ENCODE data around the gene FBXL5. TPM values are rescaled to one million over a fixed set of nuclear protein-coding genes. Genes with fewer than 3 reads are reported as not detected.
"Not testable (repeated sequence)": the region's sequence is repeated elsewhere in the genome, so short reads cannot be mapped to it uniquely, and the experiment has no call there.

The FBXL5 gene
- polyA plus RNA-seq, 2 donors, result 37.5 to 39.9 TPM

DNA sequence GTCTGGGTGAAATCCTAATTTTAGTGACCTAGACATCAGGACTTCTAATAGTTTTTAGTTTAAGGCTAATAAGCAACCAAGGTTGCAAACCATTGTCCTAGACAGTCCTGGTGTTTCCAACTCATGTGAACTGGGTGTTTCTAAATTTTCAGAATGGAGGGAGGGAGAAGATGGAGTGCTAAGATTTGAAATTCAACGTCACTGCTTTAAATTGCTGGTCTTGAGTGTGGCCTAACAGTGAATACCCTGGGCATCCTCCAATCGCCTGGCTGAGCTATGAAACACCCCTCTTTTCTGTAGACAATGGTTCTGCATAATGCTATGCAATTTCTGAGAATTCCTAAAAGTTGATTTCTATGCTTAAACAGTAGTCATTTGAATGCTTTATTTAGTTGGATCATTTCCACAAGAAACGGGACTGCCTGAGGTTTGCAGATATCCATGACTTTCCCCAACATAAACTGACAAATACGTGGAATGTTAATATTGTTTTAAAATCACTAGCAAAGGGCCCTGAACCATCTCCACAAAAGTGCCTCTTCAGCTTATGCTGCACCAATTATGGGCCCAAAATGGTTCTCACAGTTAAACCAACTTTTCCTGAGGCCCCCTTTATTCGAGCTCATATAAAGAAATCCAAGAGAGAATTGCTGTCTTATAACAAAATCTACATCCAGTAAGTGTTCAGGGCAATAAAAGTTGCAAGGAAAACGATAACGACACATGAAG lies 1.1 kb downstream of the FBXL5 start:
- Histone ChIP-seq H3K4me1 (ENCODE audit: control insufficient read depth in 2 of 2, insufficient read depth in 2 of 2, low read length in 1 of 2) (peaks cover 0 to 4% of the 10 kb centered on the region in 2 donors), H3K27ac (ENCODE audit: low read depth in 2 of 2, low read length in 1 of 2) (peak overlapping the region; percentile 99 to 100), H3K4me3 (ENCODE audit: low read depth in 1 of 2, low read length in 2 of 2) (peak overlapping the region; percentile 75 to 99), H3K9me3 (ENCODE audit: control insufficient read depth in 2 of 2, insufficient read depth in 1 of 2, low read depth in 1 of 2, low read length in 1 of 2) (no peaks in the 10 kb centered on the region), H3K27me3 (ENCODE audit: control insufficient read depth in 1 of 2, insufficient read depth in 2 of 2, low read length in 2 of 2) (no peaks in the 10 kb centered on the region), H3K36me3 (ENCODE audit: control insufficient read depth in 2 of 2, insufficient read depth in 2 of 2, low read length in 1 of 2) (no peaks in the 10 kb centered on the region)
- 3 to 4% methylated on average over 7 of the region's 7 CpGs for WGBS, 2 donors

- peak overlapping the region in 1 of 2 donors; percentile 75 for H3K4me3 ChIP-seq (ENCODE audit: low read depth in 1 of 2, low read length in 2 of 2)
- H3K27ac ChIP-seq (ENCODE audit: low read depth in 2 of 2, low read length in 1 of 2), result peak overlapping the region in 1 of 2 donors; percentile 99
- 13 to 18% methylated on average over 4 of the region's 4 CpGs for WGBS, 2 donors
- no peaks in the 10 kb centered on the region for H3K27me3 ChIP-seq (ENCODE audit: control insufficient read depth in 1 of 2, insufficient read depth in 2 of 2, low read length in 2 of 2)
- H3K9me3 ChIP-seq (ENCODE audit: control insufficient read depth in 2 of 2, insufficient read depth in 1 of 2, low read depth in 1 of 2, low read length in 1 of 2), result no peaks in the 10 kb centered on the region
- peaks cover 0 to 4% of the 10 kb centered on the region in 2 donors for H3K4me1 ChIP-seq (ENCODE audit: control insufficient read depth in 2 of 2, insufficient read depth in 2 of 2, low read length in 1 of 2)
- no peaks in the 10 kb centered on the region for H3K36me3 ChIP-seq (ENCODE audit: control insufficient read depth in 2 of 2, insufficient read depth in 2 of 2, low read length in 1 of 2)
Observed at GRCh38 chr4:15653420-15653819, 1.7 kb downstream of the FBXL5 start.

GRCh38 chr4:15652841-15653240 lies 2.3 kb downstream of the FBXL5 start:
- Histone ChIP-seq H3K4me1 (ENCODE audit: control insufficient read depth in 2 of 2, insufficient read depth in 2 of 2, low read length in 1 of 2) (peaks cover 0 to 4% of the 10 kb centered on the region in 2 donors), H3K27ac (ENCODE audit: low read depth in 2 of 2, low read length in 1 of 2) (no peak overlapping the region), H3K4me3 (ENCODE audit: low read depth in 1 of 2, low read length in 2 of 2) (no peak overlapping the region), H3K9me3 (ENCODE audit: control insufficient read depth in 2 of 2, insufficient read depth in 1 of 2, low read depth in 1 of 2, low read length in 1 of 2) (no peaks in the 10 kb centered on the region), H3K36me3 (ENCODE audit: control insufficient read depth in 2 of 2, insufficient read depth in 2 of 2, low read length in 1 of 2) (no peaks in the 10 kb centered on the region), H3K27me3 (ENCODE audit: control insufficient read depth in 1 of 2, insufficient read depth in 2 of 2, low read length in 2 of 2) (no peaks in the 10 kb centered on the region)
- WGBS, 2 donors, result 34 to 37% methylated on average over 4 of the region's 4 CpGs

- no peak overlapping the region for H3K4me3 ChIP-seq (ENCODE audit: low read depth in 1 of 2, low read length in 2 of 2)
- 59 to 80% methylated on average over 1 of the region's 1 CpG for WGBS, 2 donors
- no peaks in the 10 kb centered on the region for H3K9me3 ChIP-seq (ENCODE audit: control insufficient read depth in 2 of 2, insufficient read depth in 1 of 2, low read depth in 1 of 2, low read length in 1 of 2)
- no peak overlapping the region for H3K27ac ChIP-seq (ENCODE audit: low read depth in 2 of 2, low read length in 1 of 2)
- no peaks in the 10 kb centered on the region for H3K36me3 ChIP-seq (ENCODE audit: control insufficient read depth in 2 of 2, insufficient read depth in 2 of 2, low read length in 1 of 2)
- peaks cover 0 to 4% of the 10 kb centered on the region in 2 donors for H3K4me1 ChIP-seq (ENCODE audit: control insufficient read depth in 2 of 2, insufficient read depth in 2 of 2, low read length in 1 of 2)
- H3K27me3 ChIP-seq (ENCODE audit: control insufficient read depth in 1 of 2, insufficient read depth in 2 of 2, low read length in 2 of 2), result no peaks in the 10 kb centered on the region
Observed at GRCh38 chr4:15652191-15652590, 3.0 kb downstream of the FBXL5 start.

DNA sequence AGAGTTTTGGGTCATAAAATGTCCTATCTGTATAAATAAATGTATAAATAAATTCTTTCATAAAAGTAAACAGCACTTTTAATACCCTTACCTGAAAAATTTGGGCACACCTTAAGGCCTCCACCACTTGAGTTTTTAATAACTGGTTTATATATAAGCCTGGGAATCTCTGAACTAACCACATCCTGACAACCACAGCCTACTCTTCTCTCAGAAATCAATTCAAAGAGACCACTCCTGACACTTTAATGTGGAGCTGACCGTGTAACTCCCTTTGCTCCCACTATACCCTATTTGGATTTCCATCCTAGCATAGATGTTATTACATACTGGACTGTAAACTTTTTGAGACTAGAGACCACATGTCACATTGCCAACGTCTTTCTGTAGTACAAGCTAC lies 3.5 kb downstream of the FBXL5 start:
- WGBS, 2 donors, result 22% methylated on average over 2 of the region's 2 CpGs
- Histone ChIP-seq H3K27me3 (ENCODE audit: control insufficient read depth in 1 of 2, insufficient read depth in 2 of 2, low read length in 2 of 2) (no peaks in the 10 kb centered on the region), H3K4me1 (ENCODE audit: control insufficient read depth in 2 of 2, insufficient read depth in 2 of 2, low read length in 1 of 2) (peaks cover 0 to 4% of the 10 kb centered on the region in 2 donors), H3K4me3 (ENCODE audit: low read depth in 1 of 2, low read length in 2 of 2) (no peak overlapping the region), H3K27ac (ENCODE audit: low read depth in 2 of 2, low read length in 1 of 2) (no peak overlapping the region), H3K36me3 (ENCODE audit: control insufficient read depth in 2 of 2, insufficient read depth in 2 of 2, low read length in 1 of 2) (no peaks in the 10 kb centered on the region), H3K9me3 (ENCODE audit: control insufficient read depth in 2 of 2, insufficient read depth in 1 of 2, low read depth in 1 of 2, low read length in 1 of 2) (no peaks in the 10 kb centered on the region)

DNA sequence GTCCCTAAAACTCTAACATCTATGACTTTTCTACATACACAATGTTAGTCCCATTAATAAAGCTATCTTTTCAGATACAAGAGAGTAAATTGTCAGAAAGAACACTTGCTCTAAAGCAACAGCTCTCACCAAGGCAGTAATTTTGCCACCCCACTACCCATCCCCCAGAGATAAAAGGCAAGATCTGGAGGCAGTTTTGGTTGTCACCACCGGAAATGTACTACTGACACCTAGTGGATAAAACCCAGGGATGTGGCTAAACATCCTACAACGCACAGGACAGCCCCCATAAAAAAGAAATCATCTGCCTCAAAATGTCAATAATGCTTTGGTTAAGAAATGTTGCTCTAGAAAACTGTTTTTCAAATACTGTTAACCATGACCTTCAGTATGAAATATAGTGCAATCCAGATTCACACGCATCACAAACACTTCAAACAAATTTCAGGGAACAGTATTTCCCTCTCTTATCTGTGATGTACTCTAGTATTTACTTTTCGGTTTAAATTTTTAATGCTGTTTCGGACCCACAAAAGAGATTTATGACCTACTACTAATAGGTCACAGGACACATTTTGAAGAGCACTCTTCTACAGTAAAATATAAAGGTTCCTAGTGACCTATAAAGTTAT lies 5.1 kb downstream of the FBXL5 start:
- 27 to 33% methylated on average over 5 of the region's 5 CpGs for WGBS, 2 donors
- Histone ChIP-seq H3K36me3 (ENCODE audit: control insufficient read depth in 2 of 2, insufficient read depth in 2 of 2, low read length in 1 of 2) (no peaks in the 10 kb centered on the region), H3K27me3 (ENCODE audit: control insufficient read depth in 1 of 2, insufficient read depth in 2 of 2, low read length in 2 of 2) (no peaks in the 10 kb centered on the region), H3K27ac (ENCODE audit: low read depth in 2 of 2, low read length in 1 of 2) (no peak overlapping the region), H3K4me1 (ENCODE audit: control insufficient read depth in 2 of 2, insufficient read depth in 2 of 2, low read length in 1 of 2) (no peaks in the 10 kb centered on the region), H3K4me3 (ENCODE audit: low read depth in 1 of 2, low read length in 2 of 2) (no peak overlapping the region), H3K9me3 (ENCODE audit: control insufficient read depth in 2 of 2, insufficient read depth in 1 of 2, low read depth in 1 of 2, low read length in 1 of 2) (no peaks in the 10 kb centered on the region)

GRCh38 chr4:15648600-15648999 lies 6.6 kb downstream of the FBXL5 start:
- 51 to 69% methylated on average over 2 of the region's 2 CpGs for WGBS, 2 donors
- Histone ChIP-seq H3K4me3 (ENCODE audit: low read depth in 1 of 2, low read length in 2 of 2) (no peak overlapping the region), H3K27me3 (ENCODE audit: control insufficient read depth in 1 of 2, insufficient read depth in 2 of 2, low read length in 2 of 2) (no peaks in the 10 kb centered on the region), H3K27ac (ENCODE audit: low read depth in 2 of 2, low read length in 1 of 2) (no peak overlapping the region), H3K9me3 (ENCODE audit: control insufficient read depth in 2 of 2, insufficient read depth in 1 of 2, low read depth in 1 of 2, low read length in 1 of 2) (no peaks in the 10 kb centered on the region), H3K4me1 (ENCODE audit: control insufficient read depth in 2 of 2, insufficient read depth in 2 of 2, low read length in 1 of 2) (no peaks in the 10 kb centered on the region), H3K36me3 (ENCODE audit: control insufficient read depth in 2 of 2, insufficient read depth in 2 of 2, low read length in 1 of 2) (no peaks in the 10 kb centered on the region)

- Histone ChIP-seq H3K27ac (ENCODE audit: low read depth in 2 of 2, low read length in 1 of 2) (no peak overlapping the region), H3K9me3 (ENCODE audit: control insufficient read depth in 2 of 2, insufficient read depth in 1 of 2, low read depth in 1 of 2, low read length in 1 of 2) (no peaks in the 10 kb centered on the region), H3K36me3 (ENCODE audit: control insufficient read depth in 2 of 2, insufficient read depth in 2 of 2, low read length in 1 of 2) (no peaks in the 10 kb centered on the region), H3K4me3 (ENCODE audit: low read depth in 1 of 2, low read length in 2 of 2) (no peak overlapping the region), H3K27me3 (ENCODE audit: control insufficient read depth in 1 of 2, insufficient read depth in 2 of 2, low read length in 2 of 2) (no peaks in the 10 kb centered on the region), H3K4me1 (ENCODE audit: control insufficient read depth in 2 of 2, insufficient read depth in 2 of 2, low read length in 1 of 2) (no peaks in the 10 kb centered on the region)
- WGBS, 2 donors, result 92 to 95% methylated on average over 6 of the region's 6 CpGs
Observed at GRCh38 chr4:15638418-15638817, 16.7 kb downstream of the FBXL5 start.

GRCh38 chr4:15636818-15637217 lies 18.3 kb downstream of the FBXL5 start:
- Histone ChIP-seq H3K27ac (ENCODE audit: low read depth in 2 of 2, low read length in 1 of 2) (no peak overlapping the region), H3K4me3 (ENCODE audit: low read depth in 1 of 2, low read length in 2 of 2) (no peak overlapping the region), H3K4me1 (ENCODE audit: control insufficient read depth in 2 of 2, insufficient read depth in 2 of 2, low read length in 1 of 2) (no peaks in the 10 kb centered on the region), H3K36me3 (ENCODE audit: control insufficient read depth in 2 of 2, insufficient read depth in 2 of 2, low read length in 1 of 2) (no peaks in the 10 kb centered on the region), H3K27me3 (ENCODE audit: control insufficient read depth in 1 of 2, insufficient read depth in 2 of 2, low read length in 2 of 2) (no peaks in the 10 kb centered on the region), H3K9me3 (ENCODE audit: control insufficient read depth in 2 of 2, insufficient read depth in 1 of 2, low read depth in 1 of 2, low read length in 1 of 2) (no peaks in the 10 kb centered on the region)
- WGBS, 2 donors, result 86 to 90% methylated on average over 1 of the region's 1 CpG

DNA sequence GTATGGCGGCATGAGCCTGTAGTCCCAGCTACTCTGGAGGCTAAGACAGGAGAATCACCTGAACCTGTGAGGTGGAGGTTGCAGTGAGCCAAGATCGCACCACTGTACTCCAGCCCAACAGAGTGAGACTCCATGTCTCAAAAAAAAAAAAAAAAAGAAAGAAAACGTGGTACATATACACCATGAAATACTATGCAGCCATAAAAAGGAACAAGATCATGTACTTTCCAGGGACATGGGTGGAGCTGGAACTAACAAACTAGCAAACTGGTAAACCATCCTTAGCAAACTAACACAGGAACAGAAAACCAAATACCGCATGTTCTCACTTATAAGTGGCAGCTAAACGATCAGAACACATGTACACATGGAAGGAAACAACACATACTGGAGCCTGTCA lies 37.8 kb downstream of the FBXL5 start:
- H3K36me3 ChIP-seq (ENCODE audit: control insufficient read depth in 2 of 2, insufficient read depth in 2 of 2, low read length in 1 of 2), result peaks cover 6 to 11% of the 10 kb centered on the region in 2 donors
- not testable (repeated sequence) for H3K9me3 ChIP-seq (ENCODE audit: control insufficient read depth in 2 of 2, insufficient read depth in 1 of 2, low read depth in 1 of 2, low read length in 1 of 2); H3K27me3 ChIP-seq (ENCODE audit: control insufficient read depth in 1 of 2, insufficient read depth in 2 of 2, low read length in 2 of 2); H3K4me3 ChIP-seq (ENCODE audit: low read depth in 1 of 2, low read length in 2 of 2); H3K27ac ChIP-seq (ENCODE audit: low read depth in 2 of 2, low read length in 1 of 2); H3K4me1 ChIP-seq (ENCODE audit: control insufficient read depth in 2 of 2, insufficient read depth in 2 of 2, low read length in 1 of 2)
- WGBS, 2 donors, result 96 to 97% methylated on average over 5 of the region's 5 CpGs

Data from esophagus (tissue), 2 donors.